ENCODE data around the gene LPGAT1.

The LPGAT1 gene

GRCh38 chr1:211828584-211829342, 1.8 kb downstream of the LPGAT1 start:
- no peak for DNase-seq (ENCODE audit: low read depth in 2 of 2)

- no peak for DNase-seq (ENCODE audit: low read depth in 2 of 2)
These were observed 3.5 kb downstream of the LPGAT1 start for GRCh38 chr1:211827051-211827450.

- no peak for DNase-seq (ENCODE audit: low read depth in 2 of 2)
These were observed 4.6 kb downstream of the LPGAT1 start for GRCh38 chr1:211825980-211826379.

GRCh38 chr1:211822677-211823407, 7.7 kb downstream of the LPGAT1 start:
- DNase-seq (ENCODE audit: low read depth in 2 of 2) = no peak

- DNase-seq (ENCODE audit: low read depth in 2 of 2) = no peak
These were observed 14.0 kb downstream of the LPGAT1 start for GRCh38 chr1:211816586-211816985.

- no peak for DNase-seq (ENCODE audit: low read depth in 2 of 2)
These were observed 16.2 kb downstream of the LPGAT1 start for GRCh38 chr1:211814313-211814712.

- DNase-seq (ENCODE audit: low read depth in 2 of 2) = no peak
These were observed 17.0 kb downstream of the LPGAT1 start for GRCh38 chr1:211813590-211813989.

GRCh38 chr1:211812584-211812983, 18.0 kb downstream of the LPGAT1 start:
- DNase-seq (ENCODE audit: low read depth in 2 of 2) = no peak

- no peak for DNase-seq (ENCODE audit: low read depth in 2 of 2)
These were observed 18.7 kb downstream of the LPGAT1 start for GRCh38 chr1:211811848-211812247.

- DNase-seq (ENCODE audit: low read depth in 2 of 2) = no peak
These were observed 19.4 kb downstream of the LPGAT1 start for GRCh38 chr1:211811126-211811525.

GRCh38 chr1:211808475-211808874, 22.1 kb downstream of the LPGAT1 start:
- no peak for DNase-seq (ENCODE audit: low read depth in 2 of 2)

- DNase-seq (ENCODE audit: low read depth in 2 of 2) = no peak
These were observed 25.6 kb downstream of the LPGAT1 start for GRCh38 chr1:211804915-211805314.

GRCh38 chr1:211800925-211801607, 29.5 kb downstream of the LPGAT1 start:
- DNase-seq (ENCODE audit: low read depth in 2 of 2) = no peak

GRCh38 chr1:211797994-211798393, 32.6 kb downstream of the LPGAT1 start:
- no peak for DNase-seq (ENCODE audit: low read depth in 2 of 2)

GRCh38 chr1:211791979-211792378, 38.6 kb downstream of the LPGAT1 start:
- no peak for DNase-seq (ENCODE audit: low read depth in 2 of 2)

GRCh38 chr1:211789641-211790464, 40.7 kb downstream of the LPGAT1 start:
- no peak for DNase-seq (ENCODE audit: low read depth in 2 of 2)

- no peak for DNase-seq (ENCODE audit: low read depth in 2 of 2)
These were observed 41.9 kb downstream of the LPGAT1 start for GRCh38 chr1:211788626-211789025.

- DNase-seq (ENCODE audit: low read depth in 2 of 2) = no peak
These were observed 46.7 kb downstream of the LPGAT1 start for GRCh38 chr1:211783897-211784296.

- DNase-seq (ENCODE audit: low read depth in 2 of 2) = no peak
These were observed 47.3 kb downstream of the LPGAT1 start for GRCh38 chr1:211783266-211783665.

GRCh38 chr1:211781260-211781659, 49.3 kb downstream of the LPGAT1 start:
- DNase-seq (ENCODE audit: low read depth in 2 of 2) = no peak

- DNase-seq (ENCODE audit: low read depth in 2 of 2) = no peak
These were observed 55.4 kb downstream of the LPGAT1 start for GRCh38 chr1:211775170-211775569.

- DNase-seq (ENCODE audit: low read depth in 2 of 2) = no peak
These were observed 65.9 kb downstream of the LPGAT1 start for GRCh38 chr1:211764701-211765100.
